Muscle of back (tissue), 10 donors: ENCODE results near the gene FAXDC2. TPM values are rescaled to one million over a fixed set of nuclear protein-coding genes. Genes with fewer than 3 reads are reported as not detected.

ENCODE experiments used
- polyA plus RNA-seq, 10 donors: library from polyadenylated mRNA; unstranded; fragments of 120-200 nt; gene quantifications; one replicate each; pipeline ENCODE4 v1.2.1, GENCODE V29; 2013; ENCODE audit not compliant: insufficient read length in 10 of 10

FAXDC2 gene
- polyA plus RNA-seq, 10 donors = 10.6 to 19.4 (median 12.9) TPM

Other genes with a start within 250 kb of the FAXDC2 start
- gene LARP1, start 95.2 kb downstream of the FAXDC2 start, polyA plus RNA-seq = 100 to 1,000 TPM in 2 of 10 donors, 10 to 100 TPM in 8; 80.0 to 115 (median 91.8) TPM
- gene CNOT8, start 8.0 kb upstream of the FAXDC2 start, polyA plus RNA-seq = 10 to 100 TPM; 34.1 to 44.6 (median 40.1) TPM
- 10 to 100 TPM; 14.7 to 20.3 (median 17.2) TPM for gene GEMIN5, start 87.6 kb upstream of the FAXDC2 start, polyA plus RNA-seq
- gene MRPL22, start 90.5 kb upstream of the FAXDC2 start, polyA plus RNA-seq = 10 to 100 TPM; 30.1 to 39.4 (median 32.0) TPM
- gene KIF4B, start 163.2 kb upstream of the FAXDC2 start, polyA plus RNA-seq = under 1 TPM in 7 of 10 donors, not detected in 3; 0.08 to 0.26 (median 0.14) TPM